Measurements from ENCODE around the gene GABPB1. TPM values are rescaled to one million over a fixed set of nuclear protein-coding genes. Genes with fewer than 3 reads are reported as not detected.
"Not testable (repeated sequence)": the region's sequence is repeated elsewhere in the genome, so short reads cannot be mapped to it uniquely, and the experiment has no call there.

GABPB1 gene
- total RNA-seq (2022) (33.4 and 38.5 TPM in 2 replicates), Bru-seq, nascent RNA (percentile 78 among the genes with signal in this experiment), BruChase-seq, experiment 1, labeled RNA remaining after a 6-hour chase (percentile 77 among the genes with signal in this experiment), BruChase-seq, experiment 2, labeled RNA remaining after a 2-hour chase (percentile 72 among the genes with signal in this experiment)
- long read RNA-seq, full-length matches to known transcripts = 63 of 77 reads
- long read RNA-seq, partial matches to known transcripts = 2 of 77 reads
- long read RNA-seq, other reads (novel, unspliced or antisense) = 12 of 77 reads

- intact Hi-C loops (cut with micrococcal nuclease) = no loop called here
- Mint-ChIP-seq H3K27ac (ENCODE audit: low read depth, unreplicated experiment) (peak within 1 kb of the TSS; percentile 98), H3K4me3 (ENCODE audit: unreplicated experiment) (peak within 1 kb of the TSS; percentile 94), H3K9me3 (ENCODE audit: unreplicated experiment) (no peaks in the 10 kb centered on the region), H3K36me3 (ENCODE audit: insufficient read depth, unreplicated experiment) (peaks cover 66% of the 10 kb centered on the region), H3K4me1 (ENCODE audit: insufficient read depth, unreplicated experiment) (peaks cover 28% of the 10 kb centered on the region), H3K27me3 (ENCODE audit: insufficient read depth, unreplicated experiment) (no peaks in the 10 kb centered on the region)
- CTCF ChIA-PET = interaction anchor here (1.0 kb wide), 1 partner anchor 68 kb away, joined by 5 read pairs; no protein-coding TSS in a partner anchor
- TF ChIP-seq CTCF (IDR thresholded peaks at IDR 0.05; ENCODE audit: unreplicated experiment) = no peak
- peak; percentile 90 for DNase-seq (ENCODE audit: unreplicated experiment)
- POLR2A ChIA-PET = interaction anchor here (0.5 to 7.9 kb wide), 28 partner anchors 8 to 1752 kb away, joined by 3 to 142 read pairs (median 5); partner anchors contain the start of genes AP4E1, COPS2, DTWD1 and EID1
- BruUV-seq (replicated peaks) = no TSS peak
Measured at GRCh38 chr15:50354838-50355618, at the start of gene GABPB1. GABPB1 (minus strand) TSS chr15:50355198; CDS start chr15:50309798, 45,400 bp downstream.

DNA sequence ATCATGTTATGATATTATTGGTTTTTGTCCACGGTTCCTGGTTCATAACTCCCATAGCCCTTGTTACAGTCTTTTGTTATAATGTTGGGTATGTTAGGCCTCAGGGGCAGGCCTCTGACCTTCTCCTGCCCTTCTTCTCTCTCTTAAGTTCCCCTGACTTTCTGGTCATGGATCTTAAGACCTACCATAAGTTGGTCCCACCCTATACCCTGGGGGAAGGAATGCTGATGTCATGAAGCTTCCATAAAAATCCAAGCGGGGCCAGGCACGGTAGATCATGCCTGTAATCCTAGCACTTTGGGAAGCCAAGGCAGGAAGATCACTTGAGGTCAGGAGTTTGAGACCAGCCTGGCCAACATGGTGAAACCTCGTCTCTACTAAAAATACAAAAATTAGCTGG lies 36.6 kb upstream of the GABPB1 start:
- DNase-seq (ENCODE audit: unreplicated experiment); intact Hi-C loops (cut with micrococcal nuclease); H3K9me3 Mint-ChIP-seq (ENCODE audit: unreplicated experiment); H3K27ac Mint-ChIP-seq (ENCODE audit: low read depth, unreplicated experiment); BruUV-seq (replicated peaks); H3K4me1 Mint-ChIP-seq (ENCODE audit: insufficient read depth, unreplicated experiment); H3K27me3 Mint-ChIP-seq (ENCODE audit: insufficient read depth, unreplicated experiment); H3K4me3 Mint-ChIP-seq (ENCODE audit: unreplicated experiment); H3K36me3 Mint-ChIP-seq (ENCODE audit: insufficient read depth, unreplicated experiment): not testable (repeated sequence)
- CTCF ChIA-PET = interaction anchor here (0.7 kb wide), 2 partner anchors 8 to 19 kb away, joined by 3 to 4 read pairs; no protein-coding TSS in a partner anchor
- POLR2A ChIA-PET = interaction anchor here (1.2 kb wide), 1 partner anchor 14 kb away, joined by 3 read pairs; no protein-coding TSS in a partner anchor

- Mint-ChIP-seq H3K27me3 (ENCODE audit: insufficient read depth, unreplicated experiment) (no peaks in the 10 kb centered on the region), H3K4me1 (ENCODE audit: insufficient read depth, unreplicated experiment) (no peaks in the 10 kb centered on the region), H3K36me3 (ENCODE audit: insufficient read depth, unreplicated experiment) (no peaks in the 10 kb centered on the region), H3K27ac (ENCODE audit: low read depth, unreplicated experiment) (no peak overlapping the region), H3K4me3 (ENCODE audit: unreplicated experiment) (no peak overlapping the region), H3K9me3 (ENCODE audit: unreplicated experiment) (no peaks in the 10 kb centered on the region)
- intact Hi-C loops (cut with micrococcal nuclease) = no loop called here
- ChIA-PET CTCF (no interaction called here), POLR2A (interaction anchor here (1.4 kb wide), 1 partner anchor 17 kb away, joined by 3 read pairs; no protein-coding TSS in a partner anchor)
- BruUV-seq (replicated peaks) = no TSS peak
- TF ChIP-seq CTCF (IDR thresholded peaks at IDR 0.05; ENCODE audit: unreplicated experiment) = no peak
- no peak for DNase-seq (ENCODE audit: unreplicated experiment)
Measured at GRCh38 chr15:50390554-50391264, 35.7 kb upstream of the GABPB1 start.

DNA sequence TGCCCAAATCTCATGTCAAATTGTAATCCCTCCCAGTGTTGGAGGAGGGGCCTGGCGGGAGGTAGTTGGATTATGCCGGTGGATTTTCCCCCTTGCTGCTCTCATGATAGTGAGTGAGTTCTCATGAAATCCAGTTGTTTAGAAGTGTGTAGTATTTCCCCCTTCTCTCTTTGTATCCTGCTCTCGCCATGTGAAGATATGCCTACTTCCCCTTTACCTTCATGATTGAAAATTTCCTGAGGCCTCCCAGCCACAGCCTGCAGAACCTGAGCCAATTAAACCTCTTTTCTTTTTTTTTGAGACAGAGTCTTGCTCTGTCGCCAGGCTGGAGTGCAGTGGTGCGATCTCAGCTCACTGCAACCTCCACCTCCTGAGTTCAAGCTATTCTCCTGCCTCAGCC lies 27.4 kb upstream of the GABPB1 start:
- H3K27me3 Mint-ChIP-seq (ENCODE audit: insufficient read depth, unreplicated experiment); intact Hi-C loops (cut with micrococcal nuclease); H3K4me1 Mint-ChIP-seq (ENCODE audit: insufficient read depth, unreplicated experiment); H3K27ac Mint-ChIP-seq (ENCODE audit: low read depth, unreplicated experiment); H3K4me3 Mint-ChIP-seq (ENCODE audit: unreplicated experiment); DNase-seq (ENCODE audit: unreplicated experiment); BruUV-seq (replicated peaks); H3K9me3 Mint-ChIP-seq (ENCODE audit: unreplicated experiment); H3K36me3 Mint-ChIP-seq (ENCODE audit: insufficient read depth, unreplicated experiment); CTCF ChIA-PET: not testable (repeated sequence)
- POLR2A ChIA-PET = interaction anchor here (0.6 to 1.6 kb wide), 2 partner anchors 11 to 383 kb away, joined by 4 to 9 read pairs; no protein-coding TSS in a partner anchor
